ENCODE measurements around the gene ST6GAL1. TPM values are rescaled to one million over a fixed set of nuclear protein-coding genes. Genes with fewer than 3 reads are reported as not detected.
"Not testable (repeated sequence)": the region's sequence is repeated elsewhere in the genome, so short reads cannot be mapped to it uniquely, and the experiment has no call there.

ST6GAL1 gene
- total and polyA plus RNA-seq, 2 of the 4 experiments (the other 2 are of a cell fraction), result 1.4 to 2.9 TPM

GRCh38 chr3:186992096-186992495 lies 61.8 kb downstream of the ST6GAL1 start:
- H3K9me1 ChIP-seq (ENCODE audit: insufficient read depth, low read length); H3K18ac ChIP-seq (ENCODE audit: low read depth, low read length); H3K79me1 ChIP-seq (ENCODE audit: low read depth in 1 of 2, low read length in 2 of 2); H4K20me1 ChIP-seq (ENCODE audit: insufficient read depth, low read length); H3K23ac ChIP-seq (ENCODE audit: low read depth, low read length); dilution Hi-C loops (cut with HindIII; ENCODE audit: low sequenced_read_pairs, unreplicated experiment); H3K9me3 ChIP-seq (ENCODE audit: control insufficient read depth, insufficient read depth, low read length); H2BK20ac ChIP-seq (ENCODE audit: low read depth, low read length); in situ Hi-C loops (cut with MboI; ENCODE audit: low sequenced_read_pairs); H2BK5ac ChIP-seq (ENCODE audit: low read depth, low read length, poor library complexity, severe bottlenecking); H2AK5ac ChIP-seq (ENCODE audit: low read depth, low read length); H2BK120ac ChIP-seq (ENCODE audit: low read depth, low read length); H3K4me2 ChIP-seq (ENCODE audit: low read depth, low read length); ATAC-seq (ENCODE audit: low read depth); intact Hi-C loops (cut with micrococcal nuclease); H3K27me3 ChIP-seq (ENCODE audit: control insufficient read depth, insufficient read depth, low read length); H3K9ac ChIP-seq (ENCODE audit: low read depth, low read length); H3K4me1 ChIP-seq (ENCODE audit: control insufficient read depth, insufficient read depth, low read length); DNase-seq; H3K14ac ChIP-seq (replicated peaks; ENCODE audit: low read depth, low read length); BruUV-seq (replicated peaks); H2AFZ ChIP-seq (replicated peaks; ENCODE audit: low read length, poor library complexity); POLR2A ChIA-PET (ENCODE audit: unreplicated experiment); H3K56ac ChIP-seq (ENCODE audit: extremely low read depth, insufficient read depth, low read length); H4K5ac ChIP-seq (ENCODE audit: low read depth, low read length); CTCF ChIA-PET; H3K27ac ChIP-seq (ENCODE audit: insufficient read depth, low read length); H2AK9ac ChIP-seq (replicated peaks; ENCODE audit: low read depth, low read length, poor library complexity); H2BK15ac ChIP-seq (ENCODE audit: low read depth, low read length); H4K8ac ChIP-seq (ENCODE audit: low read depth in 2 of 2, low read length in 2 of 2); H4K91ac ChIP-seq (ENCODE audit: insufficient read depth, low read depth, low read length); H3K4ac ChIP-seq (ENCODE audit: low read depth, low read length); H3K36me3 ChIP-seq (ENCODE audit: control insufficient read depth, insufficient read depth, low read length); H3K4me3 ChIP-seq (ENCODE audit: insufficient read depth, low read depth, low read length): not testable (repeated sequence)
- WGBS, 2 experiments (ENCODE audit: extremely low coverage in 2 of 2, insufficient read length in 1 of 2), result no CpG with 5 or more reads among the region's 1 CpG
